Measurements from ENCODE around the gene DYSF. TPM values are rescaled to one million over a fixed set of nuclear protein-coding genes. Genes with fewer than 3 reads are reported as not detected.

DYSF gene
- total RNA-seq, 4 donors from 2014 or later: 17.4 to 40.7 (median 18.5) TPM

- Histone ChIP-seq H3K27me3 (no peaks in the 10 kb centered on the region), H3K36me3 (peaks cover 0 to 6% (median 0%) of the 10 kb centered on the region in 4 donors), H3K9me3 (no peaks in the 10 kb centered on the region), H3K4me1 (peaks cover 0 to 8% (median 6%) of the 10 kb centered on the region in 4 donors), H3K4me3 (no peak overlapping the region), H3K27ac (replicated peaks in 1 of 4) (no peak overlapping the region)
- TF ChIP-seq CTCF (IDR thresholded peaks at IDR 0.05): no peak
- no peak for TF ChIP-seq EP300 (IDR thresholded peaks at IDR 0.05)
- TF ChIP-seq POLR2A (IDR thresholded peaks at IDR 0.05; ENCODE audit: low read depth): no peak
- no peak for TF ChIP-seq POLR2AphosphoS5 (IDR thresholded peaks at IDR 0.05)
- DNase-seq (ENCODE audit: extremely low spot score): no peak
- 73% methylated on average over 4 of the region's 4 CpGs for WGBS
- intact Hi-C loops (cut with DNase I): no loop called here
Measured at GRCh38 chr2:71637736-71638135, 184.4 kb downstream of the DYSF start.

- H3K4me1 ChIP-seq: peaks cover 0 to 8% (median 6%) of the 10 kb centered on the region in 4 donors
- no peaks in the 10 kb centered on the region for H3K27me3 ChIP-seq
- H3K36me3 ChIP-seq: peaks cover 0 to 13% (median 7%) of the 10 kb centered on the region in 4 donors
- H3K27ac ChIP-seq (replicated peaks in 1 of 4): no peak overlapping the region
- intact Hi-C loops (cut with DNase I): no loop called here
- 86% methylated on average over 4 of the region's 4 CpGs for WGBS
- no peak for DNase-seq (ENCODE audit: extremely low spot score)
- no peak overlapping the region for H3K4me3 ChIP-seq
- no peak for TF ChIP-seq EP300 (IDR thresholded peaks at IDR 0.05)
- no peak for TF ChIP-seq POLR2AphosphoS5 (IDR thresholded peaks at IDR 0.05)
- TF ChIP-seq CTCF (IDR thresholded peaks at IDR 0.05): no peak
- TF ChIP-seq POLR2A (IDR thresholded peaks at IDR 0.05; ENCODE audit: low read depth): no peak
- no peaks in the 10 kb centered on the region for H3K9me3 ChIP-seq
Measured at GRCh38 chr2:71639735-71640134, 186.4 kb downstream of the DYSF start.

- H3K9me3 ChIP-seq: no peaks in the 10 kb centered on the region
- WGBS: 77% methylated on average over 5 of the region's 5 CpGs
- peaks cover 4 to 13% (median 8%) of the 10 kb centered on the region in 4 donors for H3K4me1 ChIP-seq
- H3K36me3 ChIP-seq: peaks cover 0 to 13% (median 8%) of the 10 kb centered on the region in 4 donors
- no peaks in the 10 kb centered on the region for H3K27me3 ChIP-seq
- intact Hi-C loops (cut with DNase I): no loop called here
- no peak for DNase-seq (ENCODE audit: extremely low spot score)
- H3K27ac ChIP-seq (replicated peaks in 1 of 4): no peak overlapping the region
- no peak overlapping the region for H3K4me3 ChIP-seq
- TF ChIP-seq POLR2A (IDR thresholded peaks at IDR 0.05; ENCODE audit: low read depth): no peak
- TF ChIP-seq CTCF (IDR thresholded peaks at IDR 0.05): no peak
- TF ChIP-seq EP300 (IDR thresholded peaks at IDR 0.05): no peak
- no peak for TF ChIP-seq POLR2AphosphoS5 (IDR thresholded peaks at IDR 0.05)
Measured at GRCh38 chr2:71640489-71640888, 187.1 kb downstream of the DYSF start.

- peaks cover 10 to 14% (median 12%) of the 10 kb centered on the region in 4 donors for H3K4me1 ChIP-seq
- 92% methylated on average over 13 of the region's 13 CpGs for WGBS
- no peak overlapping the region for H3K4me3 ChIP-seq
- peaks cover 0 to 13% (median 8%) of the 10 kb centered on the region in 4 donors for H3K36me3 ChIP-seq
- no peak overlapping the region for H3K27ac ChIP-seq (replicated peaks in 1 of 4)
- no peaks in the 10 kb centered on the region for H3K27me3 ChIP-seq
- no peak for TF ChIP-seq POLR2AphosphoS5 (IDR thresholded peaks at IDR 0.05)
- no peak for TF ChIP-seq EP300 (IDR thresholded peaks at IDR 0.05)
- TF ChIP-seq POLR2A (IDR thresholded peaks at IDR 0.05; ENCODE audit: low read depth): no peak
- no peak for TF ChIP-seq CTCF (IDR thresholded peaks at IDR 0.05)
- no peak for DNase-seq (ENCODE audit: extremely low spot score)
- intact Hi-C loops (cut with DNase I): no loop called here
- H3K9me3 ChIP-seq: no peaks in the 10 kb centered on the region
Measured at GRCh38 chr2:71643674-71644357, 190.5 kb downstream of the DYSF start.
